Stimulated activated CD4-positive, alpha-beta T cell treated with anti-CD3 and anti-CD28 coated beads, Interleukin-15, amount 100 ng/mL, for 48 hours (primary cell): ENCODE measurements around the gene SLAMF9.
"Not testable (repeated sequence)": the region's sequence is repeated elsewhere in the genome, so short reads cannot be mapped to it uniquely, and the experiment has no call there.

ENCODE experiments used
- DNase-seq, 2 donors: peaks; one replicate each; pipeline ENCODE4 v3.0.0-alpha.2; 2020; ENCODE audit warnings: low read depth in 2 of 2

SLAMF9 gene

DNA sequence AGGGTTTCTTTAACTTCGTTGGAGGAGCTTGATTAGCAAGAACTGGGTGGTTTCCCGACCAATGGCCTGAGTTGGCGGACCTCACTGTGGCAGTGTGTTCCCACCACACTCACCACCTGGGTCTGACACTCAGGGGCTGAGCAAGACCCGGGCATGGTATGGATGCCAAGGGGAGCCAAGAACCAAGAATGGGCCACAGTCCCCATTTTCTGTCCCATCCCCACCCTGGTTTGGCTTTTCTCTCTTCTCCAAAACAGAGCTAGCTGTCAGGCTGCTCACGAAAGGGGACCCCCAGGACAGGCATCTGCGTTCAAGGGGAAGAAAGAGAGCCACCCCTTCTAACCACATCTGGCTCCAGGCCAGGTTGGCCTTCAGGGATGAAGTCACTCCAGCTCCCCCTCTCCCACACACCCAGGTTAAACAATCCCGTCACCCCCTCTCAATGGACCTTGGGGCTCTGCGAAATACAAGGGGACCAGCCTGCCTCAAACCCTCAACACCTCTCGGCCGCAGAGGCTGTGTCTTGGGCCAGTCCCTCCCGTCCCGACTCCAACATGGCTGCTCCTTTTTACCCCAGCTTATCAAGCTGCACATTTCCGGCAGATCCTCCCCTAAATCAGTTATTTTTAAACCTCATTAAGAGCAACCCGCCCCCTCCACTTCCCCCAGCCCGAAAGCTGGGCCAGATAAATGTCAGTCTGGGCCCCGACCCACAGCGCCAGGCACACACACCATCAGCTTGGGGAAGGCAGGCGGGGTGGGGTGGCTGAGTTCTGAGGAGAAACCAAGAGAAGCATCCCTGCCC is 32.1 kb downstream of the SLAMF9 start:
- DNase-seq: no peak

DNA sequence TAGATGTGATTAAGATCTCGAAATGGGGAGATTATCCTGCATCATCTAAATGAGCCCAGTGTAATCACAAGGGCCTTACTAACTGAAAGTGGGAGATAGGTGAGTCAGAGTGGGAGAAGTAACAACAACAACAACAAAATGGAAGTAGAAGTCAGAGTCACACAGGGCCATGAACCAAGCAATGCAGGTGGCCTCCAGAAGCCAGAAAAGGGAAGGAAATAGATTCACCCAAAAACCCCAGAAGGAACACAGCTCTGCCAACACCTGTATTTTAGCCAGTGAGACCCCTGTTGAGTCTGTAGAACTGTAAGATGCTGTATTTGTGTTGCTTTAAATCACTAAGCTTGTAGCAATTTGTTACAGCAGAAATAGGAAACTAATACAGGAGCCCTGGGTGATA is 32.8 kb downstream of the SLAMF9 start:
- no peak for DNase-seq

DNA sequence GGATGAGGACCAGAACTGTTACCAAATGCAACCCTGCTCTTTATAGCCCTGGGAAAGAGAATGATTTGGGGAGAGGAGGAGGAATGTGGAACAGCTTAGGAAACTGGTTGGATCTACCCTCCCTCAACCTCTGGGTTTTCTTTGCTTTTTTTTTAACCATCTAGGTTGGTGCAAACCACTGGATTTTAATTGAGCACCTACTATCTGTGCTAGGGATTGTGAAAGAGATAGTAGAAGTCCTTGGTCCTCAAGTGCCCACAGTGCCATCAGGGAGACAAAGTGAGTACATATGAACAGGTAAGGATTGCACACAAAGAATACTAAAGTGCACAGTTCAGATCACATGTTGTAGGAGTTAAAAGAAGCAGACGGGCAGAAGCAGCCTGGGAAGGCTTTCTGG is 33.4 kb downstream of the SLAMF9 start:
- DNase-seq: no peak

DNA sequence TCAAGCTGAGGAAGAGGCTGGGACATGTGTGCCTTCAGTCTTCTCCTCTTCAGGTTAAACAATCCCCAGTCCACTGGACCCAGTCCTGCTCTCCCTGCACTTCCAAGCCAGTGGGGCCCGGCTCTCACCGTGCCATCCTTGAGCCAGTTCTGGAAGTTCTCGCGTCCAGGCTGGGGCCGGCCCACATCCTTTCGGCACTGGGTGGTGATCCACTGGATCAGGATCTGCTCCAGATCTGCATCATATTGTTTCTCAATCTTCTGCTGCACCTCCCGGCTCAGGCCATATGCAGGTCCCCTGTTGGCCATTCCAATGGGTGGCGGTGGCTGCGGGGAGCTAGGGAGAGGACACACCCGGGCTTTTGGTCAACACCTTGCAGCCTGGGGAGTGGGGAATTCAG is 33.8 kb downstream of the SLAMF9 start:
- DNase-seq: no peak

DNA sequence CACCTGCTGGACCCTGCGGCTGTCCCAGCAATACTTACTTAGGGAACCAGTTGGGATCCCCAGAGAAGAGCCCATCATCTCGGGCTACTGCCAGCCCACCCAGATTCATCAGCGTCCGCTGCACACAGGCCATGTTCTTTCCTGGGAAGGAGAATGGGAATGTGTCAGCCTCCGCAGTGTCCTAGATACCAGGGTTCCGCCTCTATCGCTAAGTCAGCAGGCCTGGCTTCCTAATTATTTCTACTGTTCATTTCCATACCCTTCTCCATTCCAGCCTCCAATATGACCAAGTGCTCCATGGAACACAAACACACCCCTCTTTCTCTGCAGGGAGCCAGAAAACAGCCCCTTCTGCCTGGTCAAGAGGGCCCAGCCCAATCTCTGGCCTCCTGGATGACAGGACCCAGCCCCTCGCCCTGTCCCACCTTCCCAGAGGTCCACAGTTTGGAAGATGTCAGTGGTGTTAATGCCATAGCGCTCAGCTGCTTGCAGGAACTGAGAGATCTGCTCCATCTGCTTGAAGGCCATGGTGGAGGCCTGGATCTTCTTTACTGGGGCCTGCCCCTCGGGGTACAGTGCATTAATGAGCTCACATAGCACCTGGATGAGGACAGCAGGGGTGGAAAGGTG is 34.7 kb downstream of the SLAMF9 start:
- DNase-seq: no peak

DNA sequence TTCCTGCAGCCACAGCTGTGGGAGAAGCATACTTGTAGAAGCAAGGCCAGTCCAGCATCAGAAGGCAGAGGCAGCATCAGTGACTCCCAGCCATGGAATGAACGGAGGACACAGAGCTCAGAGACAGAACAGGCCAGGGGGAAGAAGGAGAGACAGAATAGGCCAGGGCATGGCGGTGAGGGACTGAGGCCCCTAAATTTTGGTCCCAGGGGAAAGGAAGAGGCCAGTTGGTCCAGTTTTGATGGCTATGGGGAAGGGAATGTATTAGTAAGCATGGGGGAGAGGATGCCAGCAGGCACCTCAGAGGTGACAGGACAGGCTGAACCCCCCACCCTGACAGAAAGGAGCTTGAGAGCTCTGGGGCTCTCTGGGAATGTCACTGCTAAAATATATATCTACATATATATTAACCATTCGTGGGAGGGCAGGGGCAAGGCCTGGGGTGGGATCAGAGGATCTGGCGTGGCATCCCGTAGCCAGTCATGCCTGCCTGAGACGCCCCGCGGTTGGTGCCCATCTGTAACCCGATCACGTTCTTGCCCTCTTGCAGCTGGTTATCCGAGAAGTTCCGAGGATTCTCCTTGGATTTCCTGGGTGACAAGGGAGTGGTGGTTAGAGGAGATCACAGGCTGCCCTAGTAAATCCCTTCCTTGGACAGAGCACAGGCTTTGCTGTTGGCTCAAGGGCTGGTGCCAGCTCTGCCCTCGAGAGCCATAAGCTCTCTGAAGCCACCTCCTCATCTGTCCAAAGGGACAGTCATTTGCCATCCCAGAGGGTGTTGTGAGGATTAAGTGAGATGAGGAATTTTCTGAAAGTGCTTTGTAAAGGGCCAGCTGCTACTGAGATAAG is 35.5 kb downstream of the SLAMF9 start:
- no peak for DNase-seq

DNA sequence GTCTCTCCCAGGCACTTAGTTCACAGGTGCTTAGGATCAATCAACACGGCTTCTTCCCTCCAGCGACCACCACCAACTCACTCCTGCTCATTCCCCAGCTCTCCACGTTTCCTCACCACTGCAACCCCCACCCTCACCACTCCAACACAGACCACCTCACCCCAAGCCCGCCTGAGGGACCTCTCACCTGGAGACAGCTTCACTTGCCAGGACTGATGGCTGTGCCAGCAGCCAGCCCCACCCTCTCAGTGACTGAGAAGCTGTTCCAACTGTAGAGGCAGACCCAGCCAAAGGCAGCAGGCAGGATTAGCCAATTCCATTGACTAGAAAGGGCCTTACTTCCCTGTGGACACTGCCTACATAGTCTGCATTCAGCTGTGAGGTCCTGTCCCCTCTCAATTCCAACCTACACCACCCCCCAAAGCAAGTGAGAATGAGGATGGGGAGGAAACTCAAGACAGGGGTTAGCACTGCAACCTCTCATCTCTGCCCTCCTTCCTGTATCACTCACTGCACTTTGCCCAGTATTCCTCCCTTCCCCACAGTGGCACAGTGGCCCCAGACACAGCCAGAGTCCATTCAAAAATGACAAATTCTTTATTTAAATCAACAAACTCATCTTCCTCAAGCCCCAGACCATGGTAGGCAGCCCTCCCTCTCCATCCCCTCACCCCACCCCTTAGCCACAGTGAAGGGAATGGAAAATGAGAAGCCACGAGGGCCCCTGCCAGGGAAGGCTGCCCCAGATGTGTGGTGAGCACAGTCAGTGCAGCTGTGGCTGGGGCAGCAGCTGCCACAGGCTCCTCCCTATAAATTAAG is 36.3 kb downstream of the SLAMF9 start:
- DNase-seq: no peak

DNA sequence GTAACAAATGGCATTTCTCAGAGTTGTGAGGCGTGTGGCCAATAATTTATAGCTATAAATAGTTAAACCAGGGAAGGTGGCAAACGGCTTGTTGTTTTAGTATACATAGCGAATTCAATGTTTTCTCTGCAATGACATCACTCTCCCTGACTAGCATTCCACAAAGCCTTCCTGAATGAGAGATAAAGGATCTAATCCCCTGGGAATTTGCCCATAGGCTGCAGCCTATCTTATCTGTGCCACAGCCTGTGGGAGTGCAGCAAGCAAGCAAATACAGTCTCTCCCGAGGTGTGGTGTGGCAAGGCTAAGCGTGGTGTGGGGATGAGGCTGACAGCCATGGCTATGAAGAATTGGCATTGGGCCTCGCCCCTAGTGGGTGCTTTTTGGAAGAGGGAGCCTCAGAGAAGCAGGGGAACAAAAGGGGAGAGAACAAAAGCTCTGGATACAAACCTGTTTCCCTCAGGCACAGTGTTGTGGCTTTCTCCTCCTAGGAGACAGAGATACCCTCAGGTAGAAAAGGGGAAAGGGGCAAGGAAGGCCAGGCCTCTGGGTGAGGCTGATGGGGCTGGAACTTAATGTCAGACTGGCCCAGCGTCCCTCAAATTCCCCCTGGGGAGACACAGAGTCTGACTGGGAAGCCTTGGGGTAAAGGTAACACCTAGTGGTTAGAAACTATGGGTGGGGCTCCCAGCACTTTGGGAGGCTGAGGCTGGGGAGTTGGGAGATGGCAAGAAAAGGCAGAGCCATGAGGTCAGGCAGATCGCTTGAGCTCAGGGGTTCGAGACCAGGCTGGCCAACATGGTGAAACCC is 37.6 kb downstream of the SLAMF9 start:
- no peak for DNase-seq

DNA sequence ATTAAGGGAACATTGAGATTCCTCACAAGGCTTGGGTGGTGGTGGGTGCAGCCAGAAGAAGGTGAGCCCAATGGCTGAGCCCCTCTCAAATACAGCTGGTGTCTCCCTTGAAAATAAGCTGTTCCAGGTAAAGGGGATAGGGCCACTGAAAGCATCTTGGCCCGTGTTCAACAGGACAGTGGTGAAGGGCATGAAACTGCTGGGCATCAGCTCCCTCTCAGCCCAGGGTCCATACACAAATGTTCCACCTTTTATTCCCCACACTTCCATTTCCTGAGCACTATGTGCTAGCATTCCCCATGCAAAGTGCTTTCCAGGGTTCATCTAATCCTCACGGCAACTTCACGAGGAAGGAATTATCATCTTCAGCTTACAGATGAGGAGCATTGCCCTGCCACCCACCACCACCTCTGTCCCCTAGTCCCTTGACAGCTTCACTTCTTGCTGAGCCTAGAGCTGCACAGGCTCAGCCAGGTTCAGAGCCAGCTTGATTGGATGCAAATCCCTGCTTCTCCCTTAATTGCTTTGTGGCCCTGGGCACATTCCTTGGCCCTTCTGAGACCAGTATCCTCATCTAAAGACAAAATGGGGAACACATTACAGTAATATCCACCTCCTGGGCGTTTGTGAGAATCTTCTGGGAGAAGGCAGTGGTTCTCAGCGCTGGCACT is 38.3 kb downstream of the SLAMF9 start:
- DNase-seq: no peak

DNA sequence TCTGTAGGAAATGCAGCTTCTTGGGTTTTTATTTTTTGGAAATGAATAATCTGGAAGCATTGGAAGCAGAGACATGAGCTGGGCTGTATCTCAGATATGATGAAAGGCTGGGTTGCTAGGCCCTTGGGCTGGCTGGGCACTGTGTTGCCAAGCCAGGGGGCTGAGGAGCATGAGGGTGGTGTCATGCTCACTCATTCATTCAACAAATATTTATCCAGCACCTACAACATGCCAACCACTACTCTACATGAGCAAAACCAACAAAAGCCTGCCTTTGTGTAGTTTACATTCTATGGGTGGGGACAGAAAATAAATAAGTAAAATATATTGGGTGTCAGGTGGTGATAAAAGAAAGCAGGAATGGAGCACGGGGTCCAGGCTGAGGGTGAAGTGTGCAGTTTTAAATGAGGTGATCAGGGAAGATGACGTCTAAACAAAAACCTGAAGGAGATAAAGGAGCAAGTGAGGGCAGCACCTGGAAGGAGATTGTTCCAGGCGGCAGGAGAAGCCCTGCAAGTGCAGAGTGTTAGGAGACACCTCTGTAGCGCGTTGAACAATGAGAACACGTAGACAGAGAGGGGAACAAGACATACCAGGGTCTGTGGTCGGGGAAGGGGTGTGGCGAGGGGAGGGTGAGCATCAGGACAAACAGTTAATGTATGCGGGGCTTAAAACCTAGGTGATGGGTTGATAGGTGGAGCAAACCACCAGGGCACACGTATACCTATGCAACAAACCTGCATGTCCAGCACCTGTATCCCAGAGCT is 39.6 kb downstream of the SLAMF9 start:
- no peak for DNase-seq

DNA sequence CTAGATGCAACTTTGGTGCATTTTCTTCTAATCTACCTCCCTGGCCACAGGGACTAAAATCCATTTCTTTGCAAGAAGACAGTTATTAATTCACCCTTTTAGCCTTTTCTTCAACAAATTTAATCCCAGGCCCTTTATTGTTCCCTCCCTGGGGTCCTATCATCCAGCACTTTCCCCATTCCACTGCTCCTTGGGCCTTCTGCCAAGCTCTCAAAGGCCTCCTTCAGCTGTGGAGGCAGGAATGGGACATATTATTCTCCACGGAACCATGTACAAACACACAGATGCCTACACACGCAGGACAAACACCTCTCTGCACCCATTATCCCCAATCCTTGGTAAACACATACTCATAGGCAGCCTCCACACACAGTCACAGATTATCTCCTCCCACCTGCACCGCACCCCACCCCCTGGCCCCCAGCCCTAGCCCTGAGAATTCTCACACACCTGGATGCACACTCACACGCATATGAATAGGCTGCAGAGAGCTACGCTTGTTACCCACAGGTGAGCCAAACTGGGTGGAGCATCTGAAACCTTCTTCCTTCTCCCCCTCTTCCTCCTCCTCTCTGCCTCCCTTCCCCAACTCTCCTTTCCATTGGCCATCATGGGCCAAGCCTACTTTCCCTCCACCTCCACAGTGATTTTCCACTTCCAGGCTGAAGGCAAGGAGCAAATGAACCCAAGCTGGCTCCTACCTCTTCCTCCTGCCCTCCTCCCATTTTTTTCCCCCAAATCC is 40.4 kb downstream of the SLAMF9 start:
- DNase-seq: no peak

DNA sequence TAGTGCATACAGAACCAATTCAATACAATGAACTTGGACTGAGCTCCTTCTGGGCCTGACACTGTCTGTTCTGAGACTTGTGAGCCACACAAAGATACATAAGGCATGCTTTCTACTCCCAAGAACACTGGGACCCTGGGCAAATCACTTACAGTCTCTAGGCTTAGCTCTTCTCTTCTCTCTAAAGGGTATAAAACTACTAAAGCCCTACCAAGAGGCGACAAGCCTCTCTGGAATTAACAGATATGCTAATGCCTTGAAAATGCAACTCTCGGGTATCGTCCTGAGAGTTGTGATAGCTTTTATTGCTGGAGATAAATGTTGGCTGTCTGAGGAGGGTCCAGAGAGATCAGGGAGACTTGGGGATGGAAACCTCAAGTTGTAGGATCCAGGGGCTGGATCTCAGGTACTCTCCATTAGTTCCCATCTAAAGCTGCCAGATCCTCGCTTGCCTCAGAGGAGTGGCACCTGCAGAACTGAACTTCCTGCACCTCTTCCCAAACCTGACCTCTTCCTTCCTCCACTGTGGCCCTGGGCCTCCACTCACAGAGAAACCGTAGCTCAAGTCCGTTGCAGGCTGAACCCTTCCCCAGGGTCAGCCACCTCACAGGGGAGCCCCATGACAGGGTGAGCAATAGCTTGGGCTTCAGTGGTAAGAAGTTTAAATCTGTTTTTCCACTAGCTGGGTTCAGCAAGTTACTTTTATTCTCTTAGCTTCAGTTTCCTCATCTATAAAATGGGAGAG is 42.5 kb downstream of the SLAMF9 start:
- no peak for DNase-seq

DNA sequence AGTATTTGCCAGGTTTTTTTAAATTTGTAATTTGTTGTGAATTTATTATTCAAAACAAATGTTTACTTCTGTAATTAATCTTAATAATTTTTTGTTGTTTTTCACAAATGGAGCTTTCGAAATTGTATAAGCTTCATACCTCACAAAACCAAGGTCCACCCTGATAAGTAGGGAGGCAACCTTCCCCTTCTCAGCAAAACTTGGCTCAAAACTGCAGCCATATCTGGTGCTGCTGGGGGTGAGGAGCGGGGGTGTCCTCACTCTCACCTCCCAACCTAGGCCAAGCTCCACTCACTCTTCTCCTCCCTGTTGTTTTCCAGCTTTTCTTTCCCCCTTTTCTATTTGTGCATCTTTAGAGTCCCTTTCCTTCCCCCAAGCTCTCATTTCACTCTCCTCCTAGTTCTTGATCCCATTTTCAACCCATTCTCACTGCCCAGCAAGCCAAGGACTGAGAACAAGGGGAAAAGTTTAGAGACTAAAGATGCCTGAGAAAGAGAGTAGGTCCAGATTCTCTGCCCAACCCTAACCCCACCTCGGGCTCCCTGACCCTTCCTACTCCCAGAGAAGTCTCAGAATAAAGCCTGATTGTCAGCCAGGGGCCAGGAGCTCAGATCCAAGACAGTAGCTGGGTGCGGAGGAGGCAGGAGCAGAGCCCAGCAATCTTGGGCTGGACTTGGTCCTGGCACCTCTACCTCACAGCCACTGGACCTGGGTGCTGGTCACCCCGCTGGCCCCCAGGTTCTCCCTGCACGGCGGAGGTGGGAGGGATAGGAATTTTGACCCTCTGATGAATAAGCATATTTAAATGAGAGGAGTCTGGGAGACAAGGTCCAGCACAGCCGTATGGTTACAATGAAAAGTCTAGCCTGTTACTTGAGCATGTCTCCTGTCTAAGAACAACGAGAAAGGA is 45.8 kb downstream of the SLAMF9 start:
- DNase-seq: no peak

DNA sequence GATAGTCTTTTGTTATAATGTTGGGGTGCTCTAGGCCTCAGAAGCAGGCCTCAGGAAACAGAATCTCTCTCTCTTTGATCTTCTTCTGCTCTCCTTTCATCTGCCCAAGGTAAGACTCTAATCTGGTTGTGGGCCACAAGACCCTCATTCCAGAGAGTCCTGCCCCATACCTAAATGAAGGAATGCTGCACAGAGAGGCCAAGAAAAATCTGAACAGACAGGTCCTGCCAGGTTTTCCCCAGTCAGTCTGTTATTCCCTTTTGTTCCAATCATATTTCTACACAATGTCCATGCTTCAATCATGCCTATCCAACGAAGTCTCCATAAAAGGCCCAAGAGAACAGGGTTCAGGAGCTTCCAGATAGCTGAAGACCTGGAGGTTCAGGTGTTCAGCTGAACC is 47.1 kb downstream of the SLAMF9 start:
- DNase-seq: no peak

DNA sequence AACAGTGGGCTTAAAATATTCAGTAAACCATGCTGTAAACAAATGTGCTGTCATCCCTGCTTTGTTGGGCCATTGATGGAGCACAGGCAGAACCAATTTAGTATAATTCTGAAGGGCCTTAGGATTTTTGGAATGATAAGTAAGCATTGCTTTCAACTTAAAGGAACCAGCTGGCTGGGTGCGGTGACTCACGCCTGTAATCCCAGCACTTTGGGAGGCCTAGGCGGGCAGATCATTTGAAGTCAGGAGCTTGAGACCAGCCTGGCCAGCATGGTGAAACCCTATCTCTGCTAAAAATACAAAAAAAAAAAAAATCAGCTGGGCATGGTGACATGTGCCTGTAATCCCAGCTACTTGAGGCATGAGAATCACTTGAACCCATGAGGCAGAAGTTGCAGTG is 50.0 kb downstream of the SLAMF9 start:
- DNase-seq: not testable (repeated sequence)

DNA sequence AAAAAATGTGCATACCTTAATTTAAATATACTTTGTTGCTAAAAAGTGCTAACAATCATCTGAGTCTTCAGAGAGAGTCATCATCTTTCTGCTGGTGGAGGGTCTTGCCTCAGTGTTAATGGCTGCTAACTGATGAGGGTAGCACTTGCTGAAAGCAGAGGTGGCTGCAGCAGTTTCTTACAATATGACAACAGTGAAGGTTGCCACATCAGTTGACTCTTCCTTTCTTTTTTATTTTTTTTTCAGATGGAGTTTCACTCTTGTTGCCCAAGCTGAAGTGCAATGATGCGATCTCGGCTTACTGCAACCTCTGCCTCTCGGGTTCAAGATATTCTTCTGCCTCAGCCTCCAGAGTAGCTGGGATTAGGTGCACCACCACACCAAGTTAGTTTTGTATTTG is 51.5 kb downstream of the SLAMF9 start:
- DNase-seq: no peak
